ENCODE measurements around the gene MYH14.
A peak's percentile ranks its signal among the peaks of the same experiment; 100 is the strongest.

The MYH14 gene

GRCh38 chr19:50300051-50300450, 96.6 kb downstream of the MYH14 start:
- no peak for DNase-seq

- DNase-seq: no peak
Measured at GRCh38 chr19:50300814-50301606, 97.6 kb downstream of the MYH14 start.

DNA sequence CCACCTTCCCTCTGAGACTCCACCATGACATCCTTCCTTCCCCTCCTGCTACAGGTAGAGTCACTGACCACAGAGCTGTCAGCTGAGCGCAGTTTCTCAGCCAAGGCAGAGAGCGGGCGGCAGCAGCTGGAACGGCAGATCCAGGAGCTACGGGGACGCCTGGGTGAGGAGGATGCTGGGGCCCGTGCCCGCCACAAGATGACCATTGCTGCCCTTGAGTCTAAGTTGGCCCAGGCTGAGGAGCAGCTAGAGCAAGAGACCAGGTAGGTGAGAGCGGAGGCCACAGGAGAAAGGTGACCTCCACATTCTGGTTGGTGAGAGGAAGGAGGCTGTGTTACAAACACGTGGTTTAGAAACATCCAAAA, 98.2 kb downstream of the MYH14 start:
- no peak for DNase-seq

DNA sequence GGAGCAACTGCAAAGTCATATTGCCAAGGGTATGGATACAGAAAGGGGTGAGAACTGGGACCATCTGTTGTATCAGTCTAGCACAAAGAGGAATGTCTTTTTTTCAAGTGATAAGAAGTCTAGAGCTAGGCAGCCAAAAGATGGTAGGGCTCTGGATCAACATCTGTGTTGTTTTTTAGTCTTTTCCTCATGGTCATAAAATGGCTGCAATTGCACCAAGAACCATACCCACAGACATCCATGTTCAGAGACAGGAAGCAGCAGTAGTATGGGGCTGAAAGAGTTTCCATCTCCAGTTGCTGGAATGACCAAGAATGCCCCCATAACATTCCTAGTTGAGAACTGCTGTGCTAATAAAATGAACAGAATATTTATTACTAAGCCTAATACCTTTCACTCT, 100.1 kb downstream of the MYH14 start:
- DNase-seq: no peak

GRCh38 chr19:50308991-50309390, 105.6 kb downstream of the MYH14 start:
- no peak for DNase-seq

DNA sequence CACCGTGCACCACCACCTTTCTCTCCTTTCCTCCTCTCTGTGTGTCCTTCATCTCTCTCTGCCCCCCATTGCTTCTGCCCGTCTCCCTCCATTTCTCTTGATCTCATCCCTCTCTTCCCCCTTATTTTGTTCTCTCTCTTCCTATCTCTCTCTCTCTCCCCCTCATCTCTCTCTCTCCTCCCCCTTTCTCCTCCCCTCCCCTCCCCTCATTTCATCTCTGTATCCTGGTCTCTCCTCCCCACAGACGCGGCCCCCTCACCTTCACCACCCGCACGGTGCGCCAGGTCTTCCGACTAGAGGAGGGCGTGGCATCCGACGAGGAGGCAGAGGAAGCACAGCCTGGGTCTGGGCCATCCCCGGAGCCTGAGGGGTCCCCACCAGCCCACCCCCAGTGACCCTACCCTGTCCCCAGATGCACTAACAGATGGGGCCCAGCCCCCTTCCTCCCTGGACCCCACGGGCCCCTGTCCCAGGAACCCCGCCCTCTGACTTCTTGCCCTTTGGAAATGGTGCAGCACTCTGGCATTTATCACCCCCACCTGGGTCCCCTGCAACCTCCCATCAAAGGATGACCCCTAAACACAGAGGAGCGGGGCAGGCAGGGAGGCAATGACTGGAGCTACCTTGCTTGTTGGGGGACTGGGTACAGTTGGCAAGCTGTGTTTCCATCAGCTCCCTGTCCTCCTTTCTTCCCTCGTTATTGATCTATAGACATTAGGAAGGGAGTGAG, 106.1 kb downstream of the MYH14 start:
- DNase-seq: no peak

GRCh38 chr19:50310759-50311465, 107.5 kb downstream of the MYH14 start:
- DNase-seq: no peak

DNA sequence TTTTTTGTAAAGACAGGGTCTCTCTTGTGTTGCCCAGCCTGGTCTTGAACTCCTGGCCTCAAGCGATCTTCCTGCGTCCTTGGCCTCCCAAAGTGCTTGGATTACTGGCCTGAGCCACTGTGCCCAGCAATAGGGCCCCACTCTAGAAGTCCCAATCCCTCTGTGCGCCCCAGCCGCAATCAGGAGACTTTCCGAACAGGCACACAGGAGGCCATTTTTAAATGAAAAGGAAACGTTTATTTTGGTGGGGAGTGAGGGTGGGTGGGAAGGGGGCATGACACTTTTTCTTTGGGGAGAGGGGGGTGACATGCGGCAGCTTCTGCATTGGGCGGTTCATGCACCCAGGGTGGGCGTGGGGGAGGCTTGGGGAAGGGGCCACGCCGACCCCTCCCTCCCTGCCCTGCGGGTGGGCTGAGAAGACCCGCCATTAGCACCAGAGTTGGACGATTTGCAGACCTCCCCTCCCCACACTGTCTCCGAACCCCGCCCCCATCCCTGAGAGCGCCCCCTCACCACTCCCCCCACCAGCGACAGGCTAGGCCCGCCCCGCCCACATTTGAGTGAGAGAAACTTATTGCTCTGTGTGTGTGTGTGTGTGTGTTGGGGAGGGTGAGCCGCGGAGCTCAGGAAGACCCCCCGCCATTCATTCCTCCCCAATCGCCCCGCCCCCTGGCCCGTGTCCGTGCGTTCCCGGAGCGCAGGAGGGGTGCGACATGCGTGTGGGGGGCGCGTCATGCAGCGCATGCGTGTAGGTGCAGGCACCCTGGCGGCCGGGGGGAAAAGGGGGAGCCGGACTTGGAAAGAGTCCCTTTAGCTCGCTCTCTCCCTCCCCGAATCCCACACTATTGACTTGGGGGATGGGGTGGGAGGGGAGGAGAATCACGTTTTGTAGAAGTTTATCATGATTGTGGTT, 108.6 kb downstream of the MYH14 start:
- peak; percentile 89 for DNase-seq

- no peak for DNase-seq
Measured at GRCh38 chr19:50312967-50313811, 109.8 kb downstream of the MYH14 start.

- peak; percentile 81 for DNase-seq
Measured at GRCh38 chr19:50313812-50314536, 110.6 kb downstream of the MYH14 start.

GRCh38 chr19:50314724-50315708, 111.6 kb downstream of the MYH14 start:
- no peak for DNase-seq

DNA sequence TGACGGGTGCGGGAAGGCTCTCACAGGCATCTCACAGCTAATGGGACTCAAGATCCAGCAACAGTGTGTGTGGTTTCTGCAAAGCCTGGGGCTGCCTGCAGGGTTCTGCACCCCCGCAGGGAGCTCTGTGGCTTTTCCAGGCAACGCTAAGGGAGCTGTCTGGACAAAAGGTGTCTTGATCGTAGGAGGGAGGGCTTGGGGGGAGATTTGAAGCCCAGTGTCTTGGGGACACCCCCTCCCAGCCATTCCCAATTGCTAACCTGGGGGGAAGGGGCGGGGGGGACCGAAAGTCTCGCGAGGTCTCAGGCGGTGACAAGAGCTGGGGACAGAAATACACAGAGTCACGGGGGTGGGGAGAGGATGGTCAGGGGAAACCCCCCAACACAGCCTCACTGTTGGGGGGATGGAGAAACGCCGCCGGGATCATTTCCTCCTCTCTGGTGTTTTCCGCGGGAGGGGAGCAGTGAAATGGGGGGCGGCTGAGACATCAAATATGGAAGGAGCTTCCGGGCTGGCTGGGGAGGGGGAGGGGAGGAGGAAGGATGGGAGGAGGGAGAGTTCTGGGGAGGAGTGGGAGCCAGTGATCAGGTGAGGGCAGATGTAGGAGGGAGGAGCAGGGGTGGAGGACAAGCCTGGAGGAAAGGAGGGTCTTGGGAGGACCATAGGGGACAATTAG, 112.5 kb downstream of the MYH14 start:
- DNase-seq: peak; percentile 86

DNA sequence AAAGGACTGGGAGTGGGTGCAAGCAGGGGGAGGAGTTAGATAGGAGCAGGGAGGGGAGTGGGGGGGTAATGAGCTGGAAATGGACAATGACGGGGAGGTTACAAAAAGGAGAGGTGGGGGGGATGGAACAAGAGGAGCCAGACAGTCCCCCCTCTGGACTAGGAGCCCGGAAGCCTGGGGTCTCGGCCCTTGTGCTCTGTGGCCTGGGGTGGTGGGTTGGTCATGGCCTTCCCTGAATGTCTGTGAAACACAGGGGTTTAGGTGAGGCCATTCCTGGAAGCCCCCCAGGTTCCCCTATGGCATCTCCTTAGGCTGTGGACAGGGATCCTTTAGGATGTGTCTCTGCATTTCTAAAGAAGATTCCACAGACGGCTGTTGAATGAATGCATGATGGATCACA, 113.7 kb downstream of the MYH14 start:
- no peak for DNase-seq

DNA sequence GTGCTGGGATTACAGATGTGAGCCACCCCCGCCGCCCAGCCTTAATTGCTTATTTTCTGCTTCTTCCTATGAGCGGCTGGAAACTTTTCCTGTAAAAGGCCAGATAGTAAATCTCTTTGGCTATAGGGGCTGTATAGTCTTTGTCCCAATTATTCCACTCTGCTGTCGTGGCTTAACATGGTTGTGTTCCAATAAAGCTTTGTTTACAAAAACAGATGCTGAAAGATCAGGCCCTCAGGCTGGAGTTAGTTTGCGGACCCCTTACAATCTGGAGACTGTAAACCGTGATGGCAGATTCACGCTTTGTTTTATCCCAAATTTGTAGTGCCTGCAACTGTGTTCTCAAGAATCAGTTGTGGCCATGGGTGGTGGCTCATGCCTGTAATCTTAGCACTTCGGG, 115.0 kb downstream of the MYH14 start:
- no peak for DNase-seq

DNA sequence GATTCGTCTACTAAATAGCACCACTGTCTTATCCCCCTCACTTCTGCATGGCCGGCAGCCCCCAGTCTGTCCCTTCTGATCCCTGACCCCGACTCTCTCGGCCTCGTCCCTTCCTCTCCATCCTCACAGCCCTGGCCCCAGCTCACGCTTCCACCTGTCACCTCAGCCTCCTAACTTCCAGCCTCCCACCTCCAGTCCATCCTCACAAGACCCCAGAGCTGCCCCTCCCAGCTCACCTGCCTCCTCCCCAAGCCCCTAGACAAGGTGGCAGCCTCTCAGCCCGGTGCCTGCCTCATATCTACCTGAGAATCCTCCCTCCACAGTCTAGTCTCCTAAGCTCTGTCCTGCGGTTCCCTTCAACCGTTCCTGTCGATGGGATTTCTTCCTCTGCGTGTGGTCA, 115.7 kb downstream of the MYH14 start:
- no peak for DNase-seq

GRCh38 chr19:50320051-50320450, 116.6 kb downstream of the MYH14 start:
- no peak for DNase-seq

GRCh38 chr19:50320596-50320995, 117.2 kb downstream of the MYH14 start:
- no peak for DNase-seq

- DNase-seq: no peak
Measured at GRCh38 chr19:50321831-50322230, 118.4 kb downstream of the MYH14 start.

GRCh38 chr19:50322234-50322633, 118.8 kb downstream of the MYH14 start:
- no peak for DNase-seq
